Body of pancreas (tissue), 4 donors: ENCODE measurements around the gene SLC39A13. TPM values are rescaled to one million over a fixed set of nuclear protein-coding genes. Genes with fewer than 3 reads are reported as not detected.
"Not testable (repeated sequence)": the region's sequence is repeated elsewhere in the genome, so short reads cannot be mapped to it uniquely, and the experiment has no call there.

Experiments
- ATAC-seq: fragments of 150-250 bp; one replicate; pipeline ENCODE4 v1.9.1; 2016
- DNase-seq, 4 donors: peaks; one replicate each; pipeline ENCODE4 v3.0.0-alpha.2; 2019
- H3K27ac ChIP-seq, 4 donors: fragments of 200-600 bp; sonication (generic); 1 replicate in 3 of 4; 2 replicates in 1 of 4; pipeline versions ENCODE4 v1.5.1 to v1.6.1; 2016 to 2019; ENCODE audit warnings: mild to moderate bottlenecking in 1 of 4, mixed read lengths in 1 of 4, moderate library complexity in 1 of 4
- H3K27me3 ChIP-seq, 2 donors: fragments of 200-600 bp; sonication (generic); one replicate each; pipeline ENCODE4 v1.6.0; 2016; ENCODE audit warnings: mild to moderate bottlenecking in 1 of 2
- H3K36me3 ChIP-seq, 2 donors: fragments of 200-600 bp; sonication (generic); replicated peaks in 1 of 2; 2 replicates each; pipeline ENCODE4 v1.5.1; 2016; ENCODE audit warnings: low read depth in 2 of 2; ENCODE audit not compliant: insufficient read depth in 1 of 2
- H3K4me1 ChIP-seq: fragments of 200-600 bp; sonication (generic); one replicate; pipeline ENCODE4 v1.6.0; 2016
- H3K4me3 ChIP-seq, 2 donors: fragments of 200-600 bp; sonication (generic); 1 replicate in 1 of 2; 2 replicates in 1 of 2; pipeline ENCODE4 v1.5.1; 2016 to 2019
- H3K9me3 ChIP-seq, 3 donors: fragments of 200-600 bp; sonication (generic); 1 replicate in 2 of 3; 2 replicates in 1 of 3; pipeline ENCODE4 v1.5.1; 2016
- POLR2A ChIP-seq, 3 donors: fragments of 450-650 bp; IDR thresholded peaks; one replicate each; pipeline ENCODE4 v1.6.1; 2016; ENCODE audit warnings: antibody characterized with exemption in 3 of 3, mild to moderate bottlenecking in 2 of 3
- WGBS, 2 donors: methylation state at CpG; one replicate each; pipeline ENCODE4 v1.1.5; 2017; 5-methylcytosine and 5-hydroxymethylcytosine counted together
- intact Hi-C: fragments of 100-400 bp; cut with DNase I; formaldehyde crosslinking; loops from one replicate; pipeline ENCODE4 v1.15.1; 2023
- total RNA-seq, 2 donors: library from RNA; depleted of rRNA; stranded (reverse); fragments of >200 nt; gene quantifications; one replicate each; pipeline ENCODE4 v1.1.0, GENCODE V29; 2016
- TF ChIP-seq, protein P1 (sequence below), 7 experiments: fragments of 450-650 bp in 4 of 7; fragments of 200-600 bp in 3 of 7; sonication (generic) in 3 of 7; IDR thresholded peaks; one replicate each; pipeline ENCODE4 v1.5.1; 2016 to 2019; ENCODE audit warnings: antibody characterized with exemption in 7 of 7

SLC39A13 gene
- total RNA-seq, 2 donors from 2014 or later: 54.7 TPM

DNA sequence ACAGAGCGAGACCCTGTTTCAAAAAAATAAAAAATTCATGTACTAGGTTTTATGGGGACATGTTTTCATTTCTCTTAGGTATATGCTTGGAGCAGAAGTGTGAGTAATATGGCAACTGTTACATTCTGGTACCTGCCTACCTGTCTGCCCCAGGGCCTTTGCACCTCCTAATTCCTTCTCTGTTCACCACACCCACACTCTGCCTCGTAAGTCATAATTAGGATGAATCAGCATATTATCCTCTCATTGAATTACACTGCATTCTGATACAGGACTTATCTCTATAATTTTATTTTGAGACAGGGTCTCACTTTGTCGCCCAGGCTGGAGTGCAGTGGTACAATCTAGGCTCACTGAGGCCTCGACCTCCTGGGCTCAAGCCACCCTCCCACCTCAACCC is 43.6 kb downstream of the SLC39A13 start:
- intact Hi-C loops: loop anchor here (5.0 kb wide), 1 partner anchor 75 kb away; the partner anchor contains the start of gene SPI1

GRCh38 chr11:47453365-47453764 is 45.0 kb downstream of the SLC39A13 start:
- no peaks in the 10 kb centered on the region for H3K36me3 ChIP-seq
- no peak for DNase-seq
- H3K27ac ChIP-seq: no peak overlapping the region
- ATAC-seq: no peak
- H3K4me1 ChIP-seq: peaks cover 5% of the 10 kb centered on the region
- H3K27me3 ChIP-seq: no peaks in the 10 kb centered on the region
- WGBS, 2 donors: 91 to 92% methylated on average over 8 of the region's 8 CpGs
- no peak overlapping the region for H3K4me3 ChIP-seq
- TF ChIP-seq, protein P1, sequence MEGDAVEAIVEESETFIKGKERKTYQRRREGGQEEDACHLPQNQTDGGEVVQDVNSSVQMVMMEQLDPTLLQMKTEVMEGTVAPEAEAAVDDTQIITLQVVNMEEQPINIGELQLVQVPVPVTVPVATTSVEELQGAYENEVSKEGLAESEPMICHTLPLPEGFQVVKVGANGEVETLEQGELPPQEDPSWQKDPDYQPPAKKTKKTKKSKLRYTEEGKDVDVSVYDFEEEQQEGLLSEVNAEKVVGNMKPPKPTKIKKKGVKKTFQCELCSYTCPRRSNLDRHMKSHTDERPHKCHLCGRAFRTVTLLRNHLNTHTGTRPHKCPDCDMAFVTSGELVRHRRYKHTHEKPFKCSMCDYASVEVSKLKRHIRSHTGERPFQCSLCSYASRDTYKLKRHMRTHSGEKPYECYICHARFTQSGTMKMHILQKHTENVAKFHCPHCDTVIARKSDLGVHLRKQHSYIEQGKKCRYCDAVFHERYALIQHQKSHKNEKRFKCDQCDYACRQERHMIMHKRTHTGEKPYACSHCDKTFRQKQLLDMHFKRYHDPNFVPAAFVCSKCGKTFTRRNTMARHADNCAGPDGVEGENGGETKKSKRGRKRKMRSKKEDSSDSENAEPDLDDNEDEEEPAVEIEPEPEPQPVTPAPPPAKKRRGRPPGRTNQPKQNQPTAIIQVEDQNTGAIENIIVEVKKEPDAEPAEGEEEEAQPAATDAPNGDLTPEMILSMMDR (IDR thresholded peaks at IDR 0.05): no peak
- no peak for TF ChIP-seq POLR2A (IDR thresholded peaks at IDR 0.05)
- intact Hi-C loops: loop anchor here (5.0 kb wide), 1 partner anchor 76 kb away; the partner anchor contains the start of gene SPI1
- no peaks in the 10 kb centered on the region for H3K9me3 ChIP-seq

More for the DNA sequence above, 43.6 kb downstream of the SLC39A13 start:
- Histone ChIP-seq H3K4me3 (no peak overlapping the region), H3K27me3 (no peaks in the 10 kb centered on the region), H3K9me3 (no peaks in the 10 kb centered on the region), H3K4me1 (peaks cover 5% of the 10 kb centered on the region), H3K36me3 (no peaks in the 10 kb centered on the region), H3K27ac (no peak overlapping the region)
- 87 to 89% methylated on average over 4 of the region's 4 CpGs for WGBS, 2 donors
- ATAC-seq: no peak
- TF ChIP-seq POLR2A (IDR thresholded peaks at IDR 0.05): no peak
- TF ChIP-seq, protein P1 (IDR thresholded peaks at IDR 0.05): no peak
- no peak for DNase-seq

DNA sequence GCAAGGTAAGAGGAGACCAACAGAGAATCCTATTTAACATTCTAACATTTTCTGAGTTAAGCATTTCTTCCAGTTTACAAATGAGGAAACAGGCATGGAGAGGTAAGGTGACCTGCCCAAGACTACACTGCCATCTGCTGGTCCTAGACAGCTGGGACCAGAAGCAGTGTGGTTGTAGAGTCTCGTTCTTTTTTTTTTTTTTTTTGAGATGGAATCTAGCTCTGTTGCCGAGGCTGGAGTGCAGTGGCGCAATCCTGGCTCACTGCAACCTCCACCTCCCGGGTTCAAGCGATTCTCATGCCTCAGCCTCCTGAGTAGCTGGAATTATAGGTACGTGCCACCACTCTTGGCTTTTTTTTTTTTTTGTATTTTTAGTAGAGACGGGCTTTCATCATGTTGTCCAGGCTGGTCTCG is 45.9 kb downstream of the SLC39A13 start:
- peak; percentile 92 for ATAC-seq
- intact Hi-C loops: loop anchor here (5.0 kb wide), 1 partner anchor 77 kb away; the partner anchor contains the start of gene SPI1
- H3K4me3 ChIP-seq, H3K9me3 ChIP-seq, H3K27ac ChIP-seq, H3K36me3 ChIP-seq, H3K4me1 ChIP-seq, H3K27me3 ChIP-seq: not testable (repeated sequence)
- peak; percentile 78 to 89 (median 84) for DNase-seq
- TF ChIP-seq, protein P1 (IDR thresholded peaks at IDR 0.05): peak; percentile 52 to 96 (median 77)
- WGBS, 2 donors: 14 to 15% methylated on average over 8 of the region's 8 CpGs

GRCh38 chr11:47460571-47461235 is 52.3 kb downstream of the SLC39A13 start:
- Histone ChIP-seq H3K9me3 (no peaks in the 10 kb centered on the region), H3K27me3 (no peaks in the 10 kb centered on the region), H3K4me1 (peaks cover 1% of the 10 kb centered on the region), H3K36me3 (no peaks in the 10 kb centered on the region), H3K27ac (no peak overlapping the region), H3K4me3 (no peak overlapping the region)
- ATAC-seq: no peak
- TF ChIP-seq, protein P1 (IDR thresholded peaks at IDR 0.05): no peak
- no peak for TF ChIP-seq POLR2A (IDR thresholded peaks at IDR 0.05)
- intact Hi-C loops: no loop called here
- WGBS, 2 donors: 89 to 100% methylated on average over 2 of the region's 2 CpGs
- DNase-seq: no peak

- H3K27ac ChIP-seq: no peak overlapping the region
- ATAC-seq: no peak
- H3K9me3 ChIP-seq: no peaks in the 10 kb centered on the region
- TF ChIP-seq, protein P1 (IDR thresholded peaks at IDR 0.05): no peak
- TF ChIP-seq POLR2A (IDR thresholded peaks at IDR 0.05): no peak
- 94 to 98% methylated on average over 7 of the region's 7 CpGs for WGBS, 2 donors
- DNase-seq: no peak
- no peak overlapping the region for H3K4me3 ChIP-seq
- intact Hi-C loops: no loop called here
- H3K27me3 ChIP-seq: no peaks in the 10 kb centered on the region
- H3K36me3 ChIP-seq: no peaks in the 10 kb centered on the region
- peaks cover 13% of the 10 kb centered on the region for H3K4me1 ChIP-seq
Measured at GRCh38 chr11:47461876-47462275, 53.5 kb downstream of the SLC39A13 start.
